Lung (tissue), 12 donors: ENCODE measurements around the gene RNF13. TPM values are rescaled to one million over a fixed set of nuclear protein-coding genes. Genes with fewer than 3 reads are reported as not detected.

Source experiments
- ATAC-seq: fragments of 200-7000 bp; cut with Tn5 transposase; one replicate; pipeline ENCODE4 v1.9.1; 2020; ENCODE audit warnings: moderate number of reproducible peaks; ENCODE audit not compliant: insufficient read depth, low FRiP score
- DNase-seq, 3 donors: peaks; one replicate each; pipeline ENCODE4 v3.0.0-alpha.2; 2013 to 2017
- H3K27ac ChIP-seq, 2 donors: one replicate each; pipeline ENCODE4 v1.5.1; 2013; ENCODE audit warnings: mild to moderate bottlenecking in 2 of 2, moderate library complexity in 2 of 2, control low read depth in 1 of 2, inconsistent platforms in 1 of 2, low read depth in 1 of 2, low read length in 1 of 2
- H3K27me3 ChIP-seq, 3 donors: one replicate each; pipeline ENCODE4 v1.5.1; 2013; ENCODE audit warnings: low read length in 2 of 3; ENCODE audit not compliant: control insufficient read depth in 3 of 3, insufficient read depth in 3 of 3
- H3K36me3 ChIP-seq, 4 donors: one replicate each; pipeline ENCODE4 v1.5.1; 2013; ENCODE audit warnings: low read length in 4 of 4, mild to moderate bottlenecking in 1 of 4, moderate library complexity in 1 of 4; ENCODE audit not compliant: control insufficient read depth in 4 of 4, insufficient read depth in 4 of 4
- H3K4me1 ChIP-seq, 5 donors: one replicate each; pipeline ENCODE4 v1.5.1; 2013; ENCODE audit warnings: low read length in 5 of 5, mild to moderate bottlenecking in 2 of 5, moderate library complexity in 1 of 5; ENCODE audit not compliant: control insufficient read depth in 5 of 5, insufficient read depth in 5 of 5
- H3K4me3 ChIP-seq: one replicate; pipeline ENCODE4 v1.5.1; 2013; ENCODE audit warnings: mild to moderate bottlenecking, control low read depth, moderate library complexity
- H3K9ac ChIP-seq, 2 donors: one replicate each; pipeline ENCODE4 v1.5.1; 2013; ENCODE audit warnings: low read length in 2 of 2, control low read depth in 1 of 2; ENCODE audit not compliant: insufficient read depth in 1 of 2
- H3K9me3 ChIP-seq, 4 donors: one replicate each; pipeline ENCODE4 v1.5.1; 2013; ENCODE audit warnings: low read length in 3 of 4, mild to moderate bottlenecking in 1 of 4, moderate library complexity in 1 of 4; ENCODE audit not compliant: control insufficient read depth in 4 of 4, insufficient read depth in 3 of 4
- CTCF ChIP-seq: IDR thresholded peaks from 2 replicates; pipeline ENCODE4 v1.5.1; 2012; ENCODE audit warnings: mild to moderate bottlenecking; ENCODE audit errors: control extremely low read depth, extremely low read depth
- WGBS, 2 donors: extraction: QIAGEN DNeasy Blood & Tissue Kit; methylation state at CpG; one replicate each; pipeline ENCODE4 v1.1.7; 2013; 5-methylcytosine and 5-hydroxymethylcytosine counted together
- polyA plus RNA-seq, 2 donors: library from polyadenylated mRNA; stranded (reverse); fragments of 200-250 nt; gene quantifications; one replicate each; pipeline ENCODE4 v1.2.1, GENCODE V29; 2013
- total RNA-seq, 2 donors: library from RNA; depleted of rRNA in 1 of 2; stranded (reverse); fragments of >200 nt in 1 of 2; gene quantifications; one replicate each; pipeline ENCODE4 v1.2.1, GENCODE V29; 2014 to 2021
- donor health status: control.
- donor health status: control.
- donor health status: Bipolar disorder and iron deficiency.
- donor health status: healthy.
- donor health status: DM: yes; HTN: yes; CAD: no.

The RNF13 gene
- total and polyA plus RNA-seq, 4 donors: 56.2 to 170 (median 96.7) TPM

- DNase-seq: peak in 1 of 3 donors; percentile 17
- no peak for ATAC-seq
- TF ChIP-seq CTCF: no peak
- H3K36me3 ChIP-seq: no peaks in the 10 kb centered on the region
- H3K4me3 ChIP-seq: no peak overlapping the region
- no peak overlapping the region for H3K27ac ChIP-seq
- peaks cover 0 to 10% (median 0%) of the 10 kb centered on the region in 5 donors for H3K4me1 ChIP-seq
- H3K9me3 ChIP-seq: peaks cover 0 to 6% (median 0%) of the 10 kb centered on the region in 4 donors
- no peaks in the 10 kb centered on the region for H3K27me3 ChIP-seq
- no peak overlapping the region for H3K9ac ChIP-seq
- 68 to 77% methylated on average over 3 of the region's 3 CpGs for WGBS, 2 donors
Observed at GRCh38 chr3:149839896-149840295, 26.9 kb downstream of the RNF13 start.

GRCh38 chr3:149843502-149843901 is 30.5 kb downstream of the RNF13 start:
- no peak overlapping the region for H3K9ac ChIP-seq
- no peak overlapping the region for H3K27ac ChIP-seq
- DNase-seq (no peak), ATAC-seq (no peak)
- peaks cover 0 to under 1% (median 0%) of the 10 kb centered on the region in 4 donors for H3K9me3 ChIP-seq
- peaks cover 2 to 8% (median 2%) of the 10 kb centered on the region in 4 donors for H3K36me3 ChIP-seq
- no peaks in the 10 kb centered on the region for H3K27me3 ChIP-seq
- H3K4me1 ChIP-seq: peaks cover 0 to 10% (median 0%) of the 10 kb centered on the region in 5 donors
- TF ChIP-seq CTCF: no peak
- no peak overlapping the region for H3K4me3 ChIP-seq
- 90 to 92% methylated on average over 2 of the region's 2 CpGs for WGBS, 2 donors

- 93 to 95% methylated on average over 2 of the region's 2 CpGs for WGBS, 2 donors
- H3K9me3 ChIP-seq: no peaks in the 10 kb centered on the region
- no peak overlapping the region for H3K4me3 ChIP-seq
- no peaks in the 10 kb centered on the region for H3K27me3 ChIP-seq
- H3K27ac ChIP-seq: no peak overlapping the region
- DNase-seq (no peak), ATAC-seq (no peak)
- peaks cover 2 to 8% (median 3%) of the 10 kb centered on the region in 4 donors for H3K36me3 ChIP-seq
- TF ChIP-seq CTCF: no peak
- H3K4me1 ChIP-seq: peaks cover 0 to 11% (median 0%) of the 10 kb centered on the region in 5 donors
- H3K9ac ChIP-seq: no peak overlapping the region
Observed at GRCh38 chr3:149844091-149844490, 31.1 kb downstream of the RNF13 start.
